ENCODE data around the gene NRIP3.

NRIP3 gene

GRCh38 chr11:9040410-9040809 is 36.6 kb upstream of the NRIP3 start:
- no peak for TF ChIP-seq CTCF (IDR thresholded peaks at IDR 0.05)

- no peak for TF ChIP-seq CTCF (IDR thresholded peaks at IDR 0.05)
These were observed 36.1 kb upstream of the NRIP3 start for GRCh38 chr11:9039863-9040262.

- no peak for TF ChIP-seq CTCF (IDR thresholded peaks at IDR 0.05)
These were observed 35.4 kb upstream of the NRIP3 start for GRCh38 chr11:9039198-9039597.

- TF ChIP-seq CTCF (IDR thresholded peaks at IDR 0.05), result no peak
These were observed 34.7 kb upstream of the NRIP3 start for GRCh38 chr11:9038541-9038940.

GRCh38 chr11:9037963-9038362 is 34.2 kb upstream of the NRIP3 start:
- no peak for TF ChIP-seq CTCF (IDR thresholded peaks at IDR 0.05)

- no peak for TF ChIP-seq CTCF (IDR thresholded peaks at IDR 0.05)
These were observed 33.4 kb upstream of the NRIP3 start for GRCh38 chr11:9037046-9037780.

- TF ChIP-seq CTCF (IDR thresholded peaks at IDR 0.05), result no peak
These were observed 26.8 kb upstream of the NRIP3 start for GRCh38 chr11:9030601-9031000.

GRCh38 chr11:9029422-9029821 is 25.6 kb upstream of the NRIP3 start:
- TF ChIP-seq CTCF (IDR thresholded peaks at IDR 0.05), result no peak

All from LNCAP (cell line).